ENCODE data around the gene RUNX2.

GRCh38 chr6:45681860-45682511 lies 353.9 kb downstream of the RUNX2 start:
- TF ChIP-seq POLR2A (IDR thresholded peaks at IDR 0.05) (no peak), CTCF (IDR thresholded peaks at IDR 0.05) (no peak)

All from uterus (tissue), 2 donors.